K562 (cell line): ENCODE data around the gene PCBP2. TPM values are rescaled to one million over a fixed set of nuclear protein-coding genes. Genes with fewer than 3 reads are reported as not detected.

ENCODE experiments used
- ARID4B ChIP-seq: sonication (generic); formaldehyde crosslinking; IDR thresholded peaks from 2 replicates; pipeline ENCODE4 v1.8.0; 2022; ENCODE audit warnings: mild to moderate bottlenecking, missing genetic modification reagents
- BHLHE40 ChIP-seq: IDR thresholded peaks from 2 replicates; pipeline ENCODE4 v1.6.1; 2011; ENCODE audit warnings: low read length, improper control_type of control experiment
- CBFA2T3 ChIP-seq: fragments of 450-650 bp; IDR thresholded peaks from 2 replicates; pipeline ENCODE4 v1.6.1; 2017
- CBX5 ChIP-seq: IDR thresholded peaks from 2 replicates; pipeline ENCODE4 v1.6.1; 2014; ENCODE audit warnings: low read depth, borderline replicate concordance
- DMBX1 ChIP-seq: fragments of 250-450 bp; sonication (Bioruptor Pico); IDR thresholded peaks from 2 replicates; pipeline ENCODE4 v1.8.0; 2022; ENCODE audit warnings: inconsistent platforms, mild to moderate bottlenecking, moderate library complexity, borderline replicate concordance
- GATAD2A ChIP-seq: fragments of 450-650 bp; IDR thresholded peaks from 2 replicates; pipeline ENCODE4 v1.6.1; 2017
- HDAC1 ChIP-seq, 2 experiments: fragments of 450-650 bp; IDR thresholded peaks; 2 replicates each; pipeline ENCODE4 v1.6.1; 2016 to 2017; ENCODE audit warnings: inconsistent platforms in 1 of 2, mild to moderate bottlenecking in 1 of 2, moderate library complexity in 1 of 2
- HDAC8 ChIP-seq: fragments of 450-650 bp; IDR thresholded peaks from 2 replicates; pipeline ENCODE4 v1.6.1; 2016; ENCODE audit warnings: mild to moderate bottlenecking, missing genetic modification characterization, moderate library complexity, missing compliant biosample characterization
- MEF2A ChIP-seq: IDR thresholded peaks from 2 replicates; pipeline ENCODE4 v1.6.1; 2011; ENCODE audit warnings: low read depth, mild to moderate bottlenecking, low read length, moderate library complexity; ENCODE audit not compliant: control insufficient read depth
- POLR2AphosphoS5 ChIP-seq: IDR thresholded peaks from 2 replicates; pipeline ENCODE4 v1.6.1; 2011; ENCODE audit warnings: mild to moderate bottlenecking, low read depth, low read length, moderate library complexity; ENCODE audit not compliant: control insufficient read depth, insufficient read depth
- POLR2G ChIP-seq: fragments of 200-400 bp; formaldehyde crosslinking; IDR thresholded peaks from 2 replicates; pipeline ENCODE4 v1.6.1; 2017; ENCODE audit warnings: low read depth, mild to moderate bottlenecking, antibody characterized with exemption, low read length, moderate library complexity
- RAD51 ChIP-seq: fragments of 450-650 bp; IDR thresholded peaks from 2 replicates; pipeline ENCODE4 v1.7.1; 2016; ENCODE audit warnings: low read depth, mild to moderate bottlenecking, borderline replicate concordance
- RBBP5 ChIP-seq: fragments of 200-600 bp; sonication (generic); IDR thresholded peaks from 2 replicates; pipeline ENCODE4 v1.6.1; 2012; ENCODE audit warnings: borderline replicate concordance, mild to moderate bottlenecking, low read length, control low read depth, inconsistent platforms; ENCODE audit not compliant: insufficient read depth, poor library complexity, severe bottlenecking
- SREBF1 ChIP-seq: fragments of 150-350 bp; IDR thresholded peaks from 2 replicates; pipeline ENCODE4 v1.6.1; 2014; ENCODE audit warnings: antibody characterized with exemption, low read depth, low read length, borderline replicate concordance
- TCF7 ChIP-seq: sonication (generic); IDR thresholded peaks from 2 replicates; pipeline ENCODE4 v1.6.1; 2016; ENCODE audit warnings: antibody characterized with exemption, borderline replicate concordance
- USF1 ChIP-seq: sonication (generic); formaldehyde crosslinking; IDR thresholded peaks from 2 replicates; pipeline ENCODE4 v1.9.0; 2022; ENCODE audit warnings: mild to moderate bottlenecking, missing genetic modification reagents
- ZNF253 ChIP-seq: fragments of 250-450 bp; sonication (Bioruptor Pico); conservative IDR thresholded peaks from 2 replicates; pipeline ENCODE4 v1.6.1; 2021; ENCODE audit warnings: mild to moderate bottlenecking
- ZNF277 ChIP-seq: fragments of 250-450 bp; sonication (Bioruptor Pico); IDR thresholded peaks from 2 replicates; pipeline ENCODE4 v1.8.0; 2022; ENCODE audit warnings: inconsistent platforms, mild to moderate bottlenecking, moderate library complexity, borderline replicate concordance
- ZNF639 ChIP-seq, 2 experiments: fragments of 200-800 bp in 1 of 2; sonication (Bioruptor generic) in 1 of 2; sonication (generic) in 1 of 2; formaldehyde crosslinking in 1 of 2; IDR thresholded peaks in 1 of 2; conservative IDR thresholded peaks in 1 of 2; 2 replicates each; pipeline versions ENCODE4 v1.5.0 to v1.6.1; 2016 to 2020; ENCODE audit warnings: missing compliant biosample characterization in 1 of 2, missing genetic modification characterization in 1 of 2, missing genetic modification reagents in 1 of 2
- polyA plus RNA-seq, 8 experiments: library from polyadenylated mRNA; depleted of rRNA in 4 of 8; stranded (reverse) in 5 of 8; unstranded in 3 of 8; fragments of >200 nt; fragmentation: Nextera tagmentation in 2 of 8; fragmentation: Illumina TruSeq in 1 of 8; extraction: Ambion mirVana in 2 of 8; extraction: Trizol in 1 of 8; gene quantifications; 2 replicates each; pipeline versions ENCODE4 v1.2.1 to v1.2.3, GENCODE V29; 2011 to 2014; ENCODE audit warnings: inconsistent platforms in 1 of 8, missing spikeins in 1 of 8
- total RNA-seq, 7 experiments: library from RNA; depleted of rRNA in 6 of 7; stranded (reverse); fragments of >200 nt in 6 of 7; fragmentation: Illumina TruSeq in 2 of 7; extraction: Trizol in 2 of 7; gene quantifications; 2 replicates each; pipeline versions ENCODE4 v1.2.1 to v1.2.3, GENCODE V29; 2011 to 2021; ENCODE audit warnings: low replicate concordance in 1 of 7

PCBP2 gene
- total and polyA plus RNA-seq, 9 of the 15 experiments (the other 6 are each of a cell fraction or from before 2014, with no cell fraction given) = 137 to 831 (median 328) TPM

- no peak for TF ChIP-seq ZNF639 (CRISPR knock-in tag; conservative IDR thresholded peaks at IDR 0.05 in 1 of 2, IDR thresholded peaks at IDR 0.05 in 1 of 2)
- TF ChIP-seq USF1 (CRISPR knock-in tag) = peak; percentile 95
- peak; percentile 95 for TF ChIP-seq RAD51
- TF ChIP-seq ZNF277 = no peak
- no peak for TF ChIP-seq DMBX1 (CRISPR knock-in tag)
- TF ChIP-seq MEF2A = peak; percentile 93
- TF ChIP-seq BHLHE40 = peak; percentile 98
- TF ChIP-seq CBX5 = no peak
- peak; percentile 39; the same call in 1 of the 2 replicates for TF ChIP-seq ARID4B (CRISPR knock-in tag)
- TF ChIP-seq GATAD2A = peak; percentile 70; the same call in 1 of the 2 replicates
- peak; percentile 48; the same call in 1 of the 2 replicates for TF ChIP-seq POLR2AphosphoS5
- TF ChIP-seq HDAC8 (tag) = no peak
- TF ChIP-seq SREBF1 = 0 out of 2 replicates have a peak, but pooled peaks have one; percentile 22
- TF ChIP-seq ZNF253 (CRISPR knock-in tag) = no peak
- peak; percentile 4 for TF ChIP-seq RBBP5
- TF ChIP-seq POLR2G = peak; percentile 70
- TF ChIP-seq TCF7 = no peak
- TF ChIP-seq HDAC1 (IDR thresholded peaks at IDR 0.05) = peak in 1 of 2 experiments; percentile 47; a peak in 2 of 4 replicates
- TF ChIP-seq CBFA2T3 = no peak
These were observed 41.1 kb downstream of the PCBP2 start (continued) for GRCh38 chr12:53492830-53493609.
